Placental epithelial cell (primary cell): ENCODE data around the gene GPX4. TPM values are rescaled to one million over a fixed set of nuclear protein-coding genes. Genes with fewer than 3 reads are reported as not detected.

ENCODE experiments used
- total RNA-seq: library from RNA; depleted of rRNA; stranded (reverse); fragments of >200 nt; gene quantifications from 2 replicates; pipeline ENCODE4 v1.2.3, GENCODE V29; 2012

The GPX4 gene, protein sequence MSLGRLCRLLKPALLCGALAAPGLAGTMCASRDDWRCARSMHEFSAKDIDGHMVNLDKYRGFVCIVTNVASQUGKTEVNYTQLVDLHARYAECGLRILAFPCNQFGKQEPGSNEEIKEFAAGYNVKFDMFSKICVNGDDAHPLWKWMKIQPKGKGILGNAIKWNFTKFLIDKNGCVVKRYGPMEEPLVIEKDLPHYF
- 203 and 236 TPM in 2 replicates for total RNA-seq

GRCh38 chr19:1103708-1104310 is at the start of gene GPX4:
TSS of gene GPX4 (plus strand) at chr19:1103994. CDS start at chr19:1104044, 50 bp downstream.

DNA sequence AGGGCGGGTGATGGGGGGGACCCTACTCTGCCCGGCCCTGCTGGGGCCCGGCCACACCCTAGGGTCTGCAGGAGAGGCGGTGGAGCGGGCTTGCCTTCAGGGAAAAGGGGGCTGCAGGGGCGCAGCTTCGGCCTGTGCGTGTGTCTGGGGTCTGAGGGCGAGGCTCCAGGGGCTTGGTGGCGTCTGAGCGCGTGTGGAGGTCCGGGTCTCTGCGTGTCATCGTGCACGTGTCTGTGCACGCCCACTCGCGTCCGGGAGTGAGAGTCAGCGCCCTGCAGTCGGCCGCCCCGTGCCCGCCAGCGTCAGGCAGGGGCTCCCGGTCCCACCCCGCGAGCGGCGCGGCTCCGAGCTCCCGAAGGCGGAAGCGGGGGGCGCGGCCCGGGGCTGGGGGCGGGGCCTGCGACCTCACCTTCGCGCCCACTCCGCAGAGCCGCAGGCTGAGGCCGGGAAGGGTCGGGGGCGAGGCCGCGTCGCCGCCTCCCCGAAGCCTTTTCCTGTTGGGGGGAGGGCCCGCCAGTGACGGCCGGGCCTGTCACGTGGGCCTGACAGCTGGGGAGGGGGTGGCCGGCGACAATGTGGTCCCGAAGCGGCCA is 37.0 kb upstream of the GPX4 start, which contains the start of gene ARHGAP45:
Gene ARHGAP45, plus strand, starts transcription at position 420 of the 593 bp plus-strand sequence. CDS start 239 bp downstream, outside the sequence.

GRCh38 chr19:1094978-1095701 is 8.7 kb upstream of the GPX4 start, which contains the start of gene POLR2E:
TSS of gene POLR2E (minus strand) at chr19:1095375. CDS start at chr19:1095315, 60 bp downstream.

Other genes with a start within 250 kb of the GPX4 start
- 1.3 and 1.6 TPM in 2 replicates for gene CFD, start 244.3 kb upstream of the GPX4 start, total RNA-seq
- 25.5 and 32.2 TPM in 2 replicates for gene MED16, start 210.8 kb upstream of the GPX4 start, total RNA-seq
- not detected in 2 replicates for gene RNU6-9, start 210.5 kb upstream of the GPX4 start, total RNA-seq
- gene R3HDM4, start 190.8 kb upstream of the GPX4 start, total RNA-seq: 35.3 and 49.0 TPM in 2 replicates
- gene KISS1R, start 186.7 kb upstream of the GPX4 start, total RNA-seq: not detected in 2 replicates
- 177 and 216 TPM in 2 replicates for gene ARID3A, start 178.0 kb upstream of the GPX4 start, total RNA-seq
- 60.1 TPM in 2 replicates for gene WDR18, start 119.6 kb upstream of the GPX4 start, total RNA-seq
- under 0.01 and 0.79 TPM in 2 replicates for gene GRIN3B, start 103.6 kb upstream of the GPX4 start, total RNA-seq
- gene TMEM259, start 82.9 kb upstream of the GPX4 start, total RNA-seq: 79.3 and 114 TPM in 2 replicates
- not detected in 2 replicates for gene RNU6-2, start 82.5 kb upstream of the GPX4 start, total RNA-seq
- 33.0 and 118 TPM in 2 replicates for gene CNN2, start 77.4 kb upstream of the GPX4 start, total RNA-seq
- 13.0 and 14.0 TPM in 2 replicates for gene ABCA7, start 63.9 kb upstream of the GPX4 start, total RNA-seq
- 1.2 and 8.4 TPM in 2 replicates for gene ARHGAP45, start 36.8 kb upstream of the GPX4 start, total RNA-seq
- gene POLR2E, start 8.6 kb upstream of the GPX4 start, total RNA-seq: 55.0 and 196 TPM in 2 replicates
- 42.0 and 42.2 TPM in 2 replicates for gene SBNO2, start 70.3 kb downstream of the GPX4 start, total RNA-seq
- gene STK11, start 101.8 kb downstream of the GPX4 start, total RNA-seq: 61.2 and 76.1 TPM in 2 replicates
- 1.6 and 3.5 TPM in 2 replicates for gene CBARP, start 134.0 kb downstream of the GPX4 start, total RNA-seq
- 22.0 and 23.4 TPM in 2 replicates for gene ATP5F1D, start 137.8 kb downstream of the GPX4 start, total RNA-seq
- gene MIDN, start 144.6 kb downstream of the GPX4 start, total RNA-seq: 22.0 and 27.9 TPM in 2 replicates
- gene CIRBP, start 165.3 kb downstream of the GPX4 start, total RNA-seq: 223 and 337 TPM in 2 replicates
- gene FAM174C, start 171.5 kb downstream of the GPX4 start, total RNA-seq: 22.0 and 46.3 TPM in 2 replicates
- 0.39 TPM in 1 of 2 replicates, not detected in the other for gene EFNA2, start 181.9 kb downstream of the GPX4 start, total RNA-seq